HepG2 (cell line): ENCODE results near the gene TIMM17A.

Source experiments
- CREB1 ChIP-seq, 2 experiments: fragments of 450-650 bp in 1 of 2; IDR thresholded peaks; 2 replicates each; pipeline ENCODE4 v1.6.1; 2016 to 2017; ENCODE audit warnings: control low read depth in 1 of 2, mild to moderate bottlenecking in 1 of 2, missing compliant biosample characterization in 1 of 2, missing genetic modification characterization in 1 of 2
- CTCF ChIP-seq: sonication (generic); formaldehyde crosslinking; IDR thresholded peaks from 2 replicates; pipeline ENCODE4 v1.5.0; 2020; ENCODE audit warnings: mild to moderate bottlenecking, missing genetic modification reagents, moderate library complexity
- NFE2 ChIP-seq: sonication (generic); formaldehyde crosslinking; IDR thresholded peaks from 2 replicates; pipeline ENCODE4 v1.4.0; 2020; ENCODE audit warnings: missing genetic modification reagents
- PHF8 ChIP-seq: sonication (generic); formaldehyde crosslinking; IDR thresholded peaks from 2 replicates; pipeline ENCODE4 v1.5.0; 2020; ENCODE audit warnings: missing genetic modification reagents
- TCF12 ChIP-seq, 2 experiments: fragments of 450-650 bp in 1 of 2; sonication (generic) in 1 of 2; formaldehyde crosslinking in 1 of 2; IDR thresholded peaks; 2 replicates each; pipeline versions ENCODE4 v1.6.1 to v1.8.0; 2017 to 2022; ENCODE audit warnings: antibody characterized with exemption in 1 of 2, mild to moderate bottlenecking in 1 of 2, missing genetic modification reagents in 1 of 2, moderate library complexity in 1 of 2
- THYN1 ChIP-seq: sonication (generic); formaldehyde crosslinking; IDR thresholded peaks from 2 replicates; pipeline ENCODE4 v1.8.1; 2023; ENCODE audit warnings: low read depth, mild to moderate bottlenecking, moderate library complexity, missing genetic modification reagents, borderline replicate concordance
- USF2 ChIP-seq, 2 experiments: sonication (generic) in 1 of 2; formaldehyde crosslinking in 1 of 2; IDR thresholded peaks; 2 replicates each; pipeline versions ENCODE4 v1.5.1 to v1.6.1; 2011 to 2020; ENCODE audit warnings: borderline replicate concordance in 1 of 2, low read depth in 1 of 2, low read length in 1 of 2, mild to moderate bottlenecking in 1 of 2, missing genetic modification reagents in 1 of 2, moderate library complexity in 1 of 2
- ZFP36 ChIP-seq: fragments of 150-350 bp; IDR thresholded peaks from 2 replicates; pipeline ENCODE4 v1.6.1; 2018; ENCODE audit warnings: borderline replicate concordance, low read length, low read depth; ENCODE audit not compliant: partially characterized antibody

- TF ChIP-seq NFE2 (CRISPR knock-in tag) (no peak), CREB1 (IDR thresholded peaks at IDR 0.05) (no peak), CREB1 (CRISPR knock-in tag; IDR thresholded peaks at IDR 0.05) (no peak), ZFP36 (no peak), PHF8 (CRISPR knock-in tag) (no peak), CTCF (CRISPR knock-in tag) (peak; percentile 84), THYN1 (CRISPR knock-in tag) (no peak), USF2 (IDR thresholded peaks at IDR 0.05; ENCODE audit: low read depth, low read length) (no peak), USF2 (CRISPR knock-in tag; IDR thresholded peaks at IDR 0.05; ENCODE audit: borderline replicate concordance) (no peak), TCF12 (IDR thresholded peaks at IDR 0.05) (no peak), TCF12 (CRISPR knock-in tag; IDR thresholded peaks at IDR 0.05) (no peak)
Measured at GRCh38 chr1:201999625-202000238, 44.4 kb downstream of the TIMM17A start.
